Activated T-helper 1 cell treated with anti-CD3 and anti-CD28 coated beads, Interleukin-12 subunit alpha, Interleukin-12 subunit beta, Interleukin-2, Interleukin-4 antibody, amounts not matched to agents 30 ng/mL and 10 ng/mL and 1 ng/mL, durations not matched to agents 14 hours and 24 hours and 36 hours (primary cell): ENCODE results near the gene TMIGD1. TPM values are rescaled to one million over a fixed set of nuclear protein-coding genes. Genes with fewer than 3 reads are reported as not detected.

Source experiments
- DNase-seq: peaks from one replicate; pipeline ENCODE4 v3.0.0; 2021; ENCODE audit warnings: low spot score
- H3K27ac Mint-ChIP-seq: one replicate; pipeline ENCODE4 v1.8.0; 2021; ENCODE audit warnings: mild to moderate bottlenecking, mixed read lengths
- H3K27me3 Mint-ChIP-seq: one replicate; pipeline ENCODE4 v1.8.0; 2022; ENCODE audit warnings: mild to moderate bottlenecking, moderate library complexity, mixed read lengths; ENCODE audit not compliant: insufficient read depth
- H3K36me3 Mint-ChIP-seq: one replicate; pipeline ENCODE4 v1.8.0; 2021; ENCODE audit warnings: low read depth, mixed read lengths
- H3K4me1 Mint-ChIP-seq: one replicate; pipeline ENCODE4 v1.8.0; 2021; ENCODE audit warnings: low read depth, mixed read lengths
- H3K4me3 Mint-ChIP-seq: one replicate; pipeline ENCODE4 v1.8.0; 2021; ENCODE audit warnings: mild to moderate bottlenecking, moderate library complexity, mixed read lengths
- H3K9me3 Mint-ChIP-seq: one replicate; pipeline ENCODE4 v1.8.0; 2021; ENCODE audit warnings: mixed read lengths
- intact Hi-C: fragments of 100-400 bp; cut with micrococcal nuclease; formaldehyde crosslinking; loops from one replicate; pipeline ENCODE4 v1.15.1; 2024
- total RNA-seq: library from RNA; stranded (reverse); gene quantifications from 2 replicates; pipeline ENCODE4 v1.2.3, GENCODE V29; 2022

The TMIGD1 gene
- total RNA-seq, 1 donor from 2014 or later, result not detected

DNA sequence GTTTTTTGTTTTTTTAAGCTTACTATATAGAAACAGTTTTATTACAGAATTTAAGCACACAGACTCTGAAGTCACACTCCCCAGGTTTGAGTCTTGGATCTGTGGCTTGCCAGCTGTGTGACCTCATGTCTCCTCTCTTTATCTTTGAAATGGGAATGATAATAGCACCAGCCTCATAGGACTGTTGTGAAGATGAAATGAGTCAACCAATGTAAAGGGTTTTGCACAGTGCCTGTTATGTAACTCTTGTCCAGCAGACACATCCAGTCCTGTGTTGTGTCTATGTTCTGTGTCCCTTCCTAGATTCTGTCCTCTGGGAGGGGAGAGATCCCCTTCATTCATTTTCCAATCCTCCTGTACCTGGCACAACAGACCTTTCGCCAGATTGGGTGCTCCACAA lies 41.8 kb upstream of the TMIGD1 start:
- intact Hi-C loops, result loop anchor here (10.0 kb wide), 2 partner anchors 449 to 1081 kb away; partner anchors contain the start of genes CRLF3 and NUFIP2
- DNase-seq, result no peak
- H3K9me3 Mint-ChIP-seq, result no peaks in the 10 kb centered on the region
- H3K4me3 Mint-ChIP-seq, result no peak overlapping the region
- peaks cover 60% of the 10 kb centered on the region for H3K4me1 Mint-ChIP-seq
- no peak overlapping the region for H3K27ac Mint-ChIP-seq
- H3K36me3 Mint-ChIP-seq, result peaks cover 5% of the 10 kb centered on the region
- no peaks in the 10 kb centered on the region for H3K27me3 Mint-ChIP-seq

DNA sequence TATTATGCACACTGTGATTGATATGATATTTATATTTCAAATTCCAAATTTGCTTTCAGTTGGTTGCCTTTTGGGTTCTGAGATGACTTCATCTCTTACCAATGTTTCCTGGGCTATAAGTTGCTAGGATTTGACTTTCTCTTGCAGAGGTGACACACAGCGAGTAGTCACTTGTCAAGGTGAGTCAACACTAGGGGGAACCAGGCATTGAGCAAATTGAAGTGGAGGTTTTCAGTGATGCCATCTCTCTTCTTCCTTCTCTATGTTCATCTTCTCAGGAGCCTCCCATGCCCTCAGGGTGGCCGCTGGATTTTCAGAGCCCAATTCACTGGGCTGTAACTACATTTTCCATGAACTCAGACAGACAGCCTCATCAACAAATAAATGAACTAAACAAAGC lies 38.9 kb upstream of the TMIGD1 start:
- H3K36me3 Mint-ChIP-seq, result no peaks in the 10 kb centered on the region
- H3K27ac Mint-ChIP-seq, result no peak overlapping the region
- H3K9me3 Mint-ChIP-seq, result no peaks in the 10 kb centered on the region
- H3K4me3 Mint-ChIP-seq, result no peak overlapping the region
- peaks cover 54% of the 10 kb centered on the region for H3K4me1 Mint-ChIP-seq
- no peak for DNase-seq
- intact Hi-C loops, result loop anchor here (1.0 to 10.0 kb wide), 3 partner anchors 8 to 1078 kb away; partner anchors contain the start of genes CRLF3 and NUFIP2
- no peaks in the 10 kb centered on the region for H3K27me3 Mint-ChIP-seq

DNA sequence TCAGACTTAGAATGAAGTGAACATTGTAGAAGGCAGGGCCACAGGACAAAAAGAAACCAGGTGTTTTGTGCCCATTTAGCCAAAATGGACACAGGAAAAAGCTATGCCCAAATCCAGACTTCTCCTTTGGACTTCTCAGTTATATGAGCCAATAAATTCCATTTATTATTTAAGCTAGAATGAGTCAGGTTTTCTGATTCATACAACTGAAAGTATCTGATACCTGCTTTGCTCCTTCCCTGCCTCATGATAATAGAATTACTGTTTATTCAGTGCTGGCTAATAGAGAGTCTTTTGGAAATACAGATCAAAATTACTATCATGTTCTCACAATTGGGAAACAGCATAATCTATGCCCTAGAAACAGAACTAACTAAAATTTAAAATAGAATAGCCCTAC lies 36.1 kb upstream of the TMIGD1 start:
- Mint-ChIP-seq H3K27ac (no peak overlapping the region), H3K27me3 (no peaks in the 10 kb centered on the region), H3K4me1 (peaks cover 49% of the 10 kb centered on the region), H3K36me3 (peaks cover 3% of the 10 kb centered on the region), H3K9me3 (peaks cover 4% of the 10 kb centered on the region), H3K4me3 (no peak overlapping the region)
- no peak for DNase-seq
- intact Hi-C loops, result loop anchor here (10.0 kb wide), 3 partner anchors 455 to 1075 kb away; partner anchors contain the start of genes CRLF3 and NUFIP2

DNA sequence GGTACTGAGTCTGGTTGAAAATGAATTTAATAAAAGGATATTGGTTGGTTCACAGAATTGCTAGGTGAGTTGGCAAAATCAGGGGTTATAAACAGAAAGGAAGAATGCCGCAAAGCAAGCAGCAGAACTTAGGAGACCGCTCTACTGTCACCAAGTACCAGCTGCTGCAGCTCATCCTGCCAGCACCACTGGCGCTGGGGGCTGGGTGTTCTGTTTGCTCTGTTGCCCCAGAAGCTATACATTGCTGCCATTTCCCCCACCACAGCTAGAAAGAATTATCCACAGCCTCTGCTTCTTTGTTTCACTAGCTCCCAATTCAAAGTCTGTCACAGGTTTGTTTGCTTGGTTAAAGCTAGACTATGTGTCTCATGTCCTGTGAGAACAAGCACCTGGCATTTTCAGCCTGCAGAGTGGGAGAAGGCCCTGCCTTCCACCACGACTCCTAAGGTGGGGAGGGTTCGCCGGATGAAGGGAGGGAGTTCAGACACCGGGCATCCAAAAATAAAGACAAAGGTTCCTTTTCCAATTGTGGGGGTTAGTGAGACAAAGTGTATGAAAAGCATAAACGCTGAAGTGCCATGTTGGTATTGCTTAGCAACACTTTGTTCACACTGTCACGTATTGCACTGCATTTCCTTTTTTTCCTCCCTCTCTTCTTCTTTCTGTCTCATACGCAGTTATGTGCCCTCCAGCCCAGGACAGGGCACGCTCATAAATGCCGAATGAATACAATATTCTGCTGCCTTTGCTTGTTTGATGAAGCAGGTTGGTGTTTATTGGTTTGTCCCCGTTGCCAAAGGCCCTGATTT lies 35.3 kb upstream of the TMIGD1 start:
- no peak overlapping the region for H3K27ac Mint-ChIP-seq

DNA sequence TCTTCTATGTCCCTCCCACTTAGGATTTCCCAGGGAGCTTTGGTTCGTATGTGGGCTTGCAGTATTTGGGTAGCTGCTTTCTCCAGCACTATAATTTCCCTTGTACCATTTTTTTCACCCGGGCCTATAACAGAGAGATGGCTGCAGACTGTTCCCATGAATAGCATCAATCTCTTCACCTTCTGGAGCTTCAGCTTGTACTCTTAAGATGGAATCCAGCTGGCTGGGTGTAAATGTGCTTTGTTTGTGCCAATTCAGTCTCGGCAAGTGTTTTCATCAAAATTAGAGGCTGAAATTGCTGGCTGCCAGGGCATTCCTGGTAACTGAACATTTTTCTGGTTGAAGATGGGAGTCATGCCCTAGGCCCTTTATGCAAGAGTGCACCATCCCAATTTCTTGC lies 32.7 kb upstream of the TMIGD1 start:
- H3K4me3 Mint-ChIP-seq, result no peak overlapping the region
- no peak overlapping the region for H3K27ac Mint-ChIP-seq
- DNase-seq, result no peak
- peaks cover 8% of the 10 kb centered on the region for H3K9me3 Mint-ChIP-seq
- H3K4me1 Mint-ChIP-seq, result peaks cover 50% of the 10 kb centered on the region
- H3K27me3 Mint-ChIP-seq, result no peaks in the 10 kb centered on the region
- intact Hi-C loops, result loop anchor here (10.0 kb wide), 1 partner anchor 662 kb away; no protein-coding TSS in a partner anchor
- peaks cover 3% of the 10 kb centered on the region for H3K36me3 Mint-ChIP-seq

More for the DNA sequence above, 35.3 kb upstream of the TMIGD1 start:
- Mint-ChIP-seq H3K27me3 (no peaks in the 10 kb centered on the region), H3K9me3 (peaks cover 4% of the 10 kb centered on the region), H3K4me3 (no peak overlapping the region), H3K36me3 (peaks cover 3% of the 10 kb centered on the region), H3K4me1 (peaks cover 51% of the 10 kb centered on the region)
- intact Hi-C loops, result loop anchor here (10.0 kb wide), 1 partner anchor 664 kb away; no protein-coding TSS in a partner anchor
- DNase-seq, result no peak

DNA sequence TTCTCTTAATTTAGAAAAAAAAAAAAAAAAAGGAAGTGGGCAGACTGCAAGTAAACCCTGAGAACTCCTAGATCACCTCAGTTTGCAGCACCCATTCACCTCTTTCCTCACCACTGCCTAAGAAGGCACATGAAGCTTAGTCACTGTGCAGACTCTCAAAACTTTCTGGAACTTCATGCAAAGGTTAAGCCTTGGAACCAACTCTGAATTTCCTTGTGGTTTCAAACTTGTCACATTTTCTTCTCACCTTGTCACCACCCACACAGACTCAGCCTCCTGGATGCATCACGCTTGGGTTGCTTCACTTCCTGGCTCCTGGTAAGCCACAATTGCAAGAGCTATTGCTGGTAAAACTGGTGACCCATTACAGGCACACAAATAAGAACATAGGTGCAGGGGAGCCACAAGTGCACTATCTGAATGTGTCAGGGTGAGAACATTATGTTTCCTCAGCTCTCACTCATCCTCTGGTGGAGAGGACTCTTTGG lies 29.9 kb upstream of the TMIGD1 start:
- peak overlapping the region; percentile 44 for H3K4me3 Mint-ChIP-seq
- H3K36me3 Mint-ChIP-seq, result peaks cover 10% of the 10 kb centered on the region
- intact Hi-C loops, result loop anchor here (1.0 to 10.0 kb wide), 11 partner anchors 9 to 659 kb away; partner anchors contain the start of genes BLMH, CPD and GOSR1
- peak overlapping the region; percentile 90 for H3K27ac Mint-ChIP-seq
- peaks cover 21% of the 10 kb centered on the region for H3K9me3 Mint-ChIP-seq
- H3K27me3 Mint-ChIP-seq, result no peaks in the 10 kb centered on the region
- H3K4me1 Mint-ChIP-seq, result peaks cover 36% of the 10 kb centered on the region
- DNase-seq, result peak; percentile 84

DNA sequence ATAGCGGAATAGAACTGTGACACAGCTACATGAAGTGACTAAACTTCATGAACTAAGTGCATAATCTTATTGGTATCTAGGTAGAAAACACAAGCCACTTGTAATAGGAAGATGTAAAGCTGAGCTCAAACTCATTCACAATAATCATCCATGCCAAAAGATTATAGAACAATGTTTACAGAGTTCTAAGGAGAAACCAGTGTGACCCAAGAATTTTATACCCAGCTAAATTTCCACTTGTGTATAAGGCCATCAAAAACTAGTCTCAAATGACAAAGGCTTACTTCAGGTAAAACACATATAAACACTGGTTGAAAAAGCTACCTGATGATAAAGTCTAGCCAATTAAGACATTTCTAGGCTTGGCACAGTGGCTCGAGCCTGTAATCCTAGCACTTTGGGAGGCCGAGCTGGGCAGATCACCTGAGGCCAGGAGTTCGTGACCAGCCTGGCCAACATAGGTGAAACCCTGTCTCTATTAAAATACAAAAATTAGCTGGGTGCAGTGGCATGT lies 28.0 kb upstream of the TMIGD1 start:
- H3K27me3 Mint-ChIP-seq, result no peaks in the 10 kb centered on the region
- no peak for DNase-seq
- H3K9me3 Mint-ChIP-seq, result peaks cover 21% of the 10 kb centered on the region
- H3K27ac Mint-ChIP-seq, result no peak overlapping the region
- peaks cover 36% of the 10 kb centered on the region for H3K4me1 Mint-ChIP-seq
- intact Hi-C loops, result loop anchor here (5.0 to 10.0 kb wide), 2 partner anchors 190 to 657 kb away; no protein-coding TSS in a partner anchor
- peaks cover 10% of the 10 kb centered on the region for H3K36me3 Mint-ChIP-seq
- H3K4me3 Mint-ChIP-seq, result no peak overlapping the region

DNA sequence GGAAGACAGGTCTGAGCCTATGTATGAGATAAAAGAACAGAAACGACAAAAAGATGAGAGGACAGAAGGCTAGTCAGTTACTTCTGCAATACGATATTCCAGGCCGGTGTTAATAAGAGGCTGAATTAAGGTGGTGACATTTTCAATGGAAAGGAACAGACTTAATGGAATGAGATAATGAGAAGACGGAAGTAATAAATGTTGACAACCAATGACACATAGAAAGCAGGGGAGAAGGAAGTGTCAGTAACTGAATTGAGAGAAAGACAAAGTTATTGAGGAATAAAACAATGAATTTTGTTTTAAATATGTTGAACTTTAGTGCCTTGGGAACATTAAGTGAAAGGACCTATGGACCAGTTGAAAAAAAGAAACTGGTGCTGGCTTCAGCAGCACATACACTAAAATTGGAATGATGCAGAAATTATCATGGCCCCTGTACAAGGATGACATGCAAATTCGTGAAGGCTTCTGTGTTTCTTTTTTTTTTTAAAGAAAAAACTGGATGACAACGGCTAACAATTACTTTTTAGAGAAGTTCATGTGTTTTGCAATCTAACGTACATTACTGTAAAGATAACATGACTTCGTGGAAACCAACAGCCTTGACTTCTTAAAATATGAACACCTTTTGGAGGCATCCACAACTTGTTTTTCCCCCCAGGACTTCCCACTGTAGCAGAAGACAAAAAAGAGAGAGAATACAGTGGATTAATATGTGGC lies 26.4 kb upstream of the TMIGD1 start:
- DNase-seq, result no peak
- H3K4me3 Mint-ChIP-seq, result no peak overlapping the region
- H3K36me3 Mint-ChIP-seq, result peaks cover 8% of the 10 kb centered on the region
- intact Hi-C loops, result loop anchor here (5.0 to 10.0 kb wide), 2 partner anchors 188 to 655 kb away; no protein-coding TSS in a partner anchor
- H3K27me3 Mint-ChIP-seq, result no peaks in the 10 kb centered on the region
- H3K27ac Mint-ChIP-seq, result no peak overlapping the region
- peaks cover 26% of the 10 kb centered on the region for H3K4me1 Mint-ChIP-seq
- H3K9me3 Mint-ChIP-seq, result peaks cover 19% of the 10 kb centered on the region

DNA sequence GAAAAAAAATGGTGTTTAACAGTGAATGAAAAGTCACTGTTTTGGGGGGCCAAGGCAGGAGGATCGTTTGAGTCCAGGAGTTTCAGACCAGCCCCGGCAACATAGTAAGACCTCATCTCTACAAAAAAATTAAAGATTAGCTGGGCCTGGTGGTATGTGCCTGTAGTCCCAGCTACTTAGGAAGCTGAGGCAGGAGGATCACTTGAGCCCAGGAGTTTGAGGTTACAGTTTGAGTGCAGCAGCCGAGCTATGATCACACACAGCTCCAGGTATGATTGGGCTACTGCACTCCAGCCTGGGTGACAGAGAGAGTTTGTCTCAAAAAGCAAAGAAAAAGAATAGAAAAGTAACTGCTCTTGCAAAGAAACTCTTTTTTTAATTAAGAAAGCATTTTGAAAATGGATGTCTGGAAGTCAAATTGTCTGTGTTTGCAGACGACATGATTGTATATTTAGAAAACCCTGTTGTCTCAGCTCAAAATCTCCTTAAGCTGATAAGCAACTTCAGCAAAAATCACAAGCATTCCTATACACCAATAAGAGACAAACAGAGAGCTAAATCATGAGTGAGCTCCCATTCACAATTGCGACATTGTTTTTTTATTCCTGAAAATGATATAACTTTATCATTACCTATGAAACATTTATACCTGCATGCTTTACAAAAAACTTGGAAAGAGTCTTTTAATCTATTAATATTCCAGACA lies 24.4 kb upstream of the TMIGD1 start:
- H3K9me3 Mint-ChIP-seq, result peaks cover 18% of the 10 kb centered on the region
- H3K36me3 Mint-ChIP-seq, result peaks cover 7% of the 10 kb centered on the region
- no peak for DNase-seq
- peaks cover 22% of the 10 kb centered on the region for H3K4me1 Mint-ChIP-seq
- no peaks in the 10 kb centered on the region for H3K27me3 Mint-ChIP-seq
- intact Hi-C loops, result no loop called here
- H3K27ac Mint-ChIP-seq, result no peak overlapping the region
- no peak overlapping the region for H3K4me3 Mint-ChIP-seq

DNA sequence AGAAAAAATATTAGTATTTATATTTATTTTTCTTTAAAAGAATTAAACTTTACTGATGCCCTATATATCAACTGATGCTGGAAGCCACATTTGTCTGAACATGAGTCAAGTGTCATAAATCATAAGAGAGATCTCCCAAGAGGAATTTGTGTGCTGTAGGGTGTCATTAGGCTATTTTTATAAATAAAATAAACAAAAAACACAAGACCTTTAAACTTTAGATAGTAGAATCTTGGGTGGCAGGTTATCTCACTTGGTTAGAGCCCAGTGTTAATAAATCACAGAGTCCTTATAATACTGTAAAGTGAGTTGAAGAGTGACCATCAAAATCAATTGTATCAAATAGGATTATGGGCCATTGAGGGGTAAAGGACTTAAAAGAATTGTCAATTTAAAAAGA lies 23.6 kb upstream of the TMIGD1 start:
- H3K27ac Mint-ChIP-seq, result no peak overlapping the region
- no peak for DNase-seq
- intact Hi-C loops, result no loop called here
- no peak overlapping the region for H3K4me3 Mint-ChIP-seq
- H3K4me1 Mint-ChIP-seq, result peaks cover 17% of the 10 kb centered on the region
- peaks cover 16% of the 10 kb centered on the region for H3K9me3 Mint-ChIP-seq
- H3K36me3 Mint-ChIP-seq, result peaks cover 7% of the 10 kb centered on the region
- H3K27me3 Mint-ChIP-seq, result no peaks in the 10 kb centered on the region

DNA sequence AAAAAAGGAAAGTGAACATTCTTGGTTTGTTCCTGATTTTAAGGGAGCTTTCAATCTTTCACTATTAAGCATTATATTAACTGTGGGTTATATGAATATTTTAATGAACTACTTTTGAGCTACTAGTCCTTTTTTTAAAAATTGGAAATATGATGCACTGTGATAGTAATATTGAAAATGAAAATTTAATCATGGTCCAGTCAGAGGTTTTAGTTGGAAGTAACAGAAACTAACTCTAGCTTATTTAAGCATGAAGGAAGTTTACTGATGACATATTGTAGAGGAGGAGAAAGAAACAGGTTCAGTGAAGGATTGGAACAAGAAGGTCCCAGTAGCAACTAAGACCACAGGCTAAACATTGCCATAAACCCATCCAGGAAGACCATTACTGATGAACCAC lies 20.8 kb upstream of the TMIGD1 start:
- Mint-ChIP-seq H3K9me3 (no peaks in the 10 kb centered on the region), H3K27ac (no peak overlapping the region), H3K4me1 (peaks cover 19% of the 10 kb centered on the region), H3K4me3 (no peak overlapping the region), H3K27me3 (no peaks in the 10 kb centered on the region), H3K36me3 (no peaks in the 10 kb centered on the region)
- intact Hi-C loops, result no loop called here
- no peak for DNase-seq

DNA sequence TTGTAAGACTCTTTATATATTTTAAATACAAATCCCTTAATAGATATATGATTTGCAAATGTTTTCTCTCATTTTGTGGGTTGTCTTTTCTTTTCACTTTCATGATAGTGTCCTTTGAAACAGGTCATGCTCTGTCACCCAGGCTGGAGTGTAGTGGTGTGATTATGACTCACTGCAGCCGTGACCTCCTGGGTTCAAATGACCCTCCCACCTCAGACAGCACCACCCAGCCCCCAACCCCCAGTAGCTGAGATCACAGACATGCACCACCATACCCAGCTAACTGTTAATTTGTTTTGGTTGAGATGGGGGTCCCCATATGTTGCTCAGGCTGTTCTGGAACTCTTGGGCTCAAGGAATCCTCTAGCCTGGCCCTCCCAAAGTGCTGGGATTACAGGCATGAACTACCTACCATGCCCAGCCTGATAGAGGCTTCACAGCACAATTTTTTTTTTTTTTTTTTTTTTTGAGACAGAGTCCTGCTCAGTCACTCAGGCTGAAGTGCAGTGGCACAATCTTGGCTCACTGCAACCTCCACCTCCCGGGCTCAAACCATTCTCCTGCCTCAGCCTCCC lies 18.5 kb upstream of the TMIGD1 start:
- no peak overlapping the region for H3K27ac Mint-ChIP-seq
- no peaks in the 10 kb centered on the region for H3K9me3 Mint-ChIP-seq
- peaks cover 7% of the 10 kb centered on the region for H3K27me3 Mint-ChIP-seq
- peaks cover 19% of the 10 kb centered on the region for H3K4me1 Mint-ChIP-seq
- no peak for DNase-seq
- no peak overlapping the region for H3K4me3 Mint-ChIP-seq
- intact Hi-C loops, result no loop called here
- no peaks in the 10 kb centered on the region for H3K36me3 Mint-ChIP-seq
